Middle frontal gyrus (tissue), 1 donor: ENCODE data around the gene NUBP2.

Experiments used
- DNase-seq: peaks from one replicate; pipeline ENCODE4 v3.0.0-alpha.2; 2015; ENCODE audit warnings: low spot score; ENCODE audit errors: extremely low spot score

Gene NUBP2

DNA sequence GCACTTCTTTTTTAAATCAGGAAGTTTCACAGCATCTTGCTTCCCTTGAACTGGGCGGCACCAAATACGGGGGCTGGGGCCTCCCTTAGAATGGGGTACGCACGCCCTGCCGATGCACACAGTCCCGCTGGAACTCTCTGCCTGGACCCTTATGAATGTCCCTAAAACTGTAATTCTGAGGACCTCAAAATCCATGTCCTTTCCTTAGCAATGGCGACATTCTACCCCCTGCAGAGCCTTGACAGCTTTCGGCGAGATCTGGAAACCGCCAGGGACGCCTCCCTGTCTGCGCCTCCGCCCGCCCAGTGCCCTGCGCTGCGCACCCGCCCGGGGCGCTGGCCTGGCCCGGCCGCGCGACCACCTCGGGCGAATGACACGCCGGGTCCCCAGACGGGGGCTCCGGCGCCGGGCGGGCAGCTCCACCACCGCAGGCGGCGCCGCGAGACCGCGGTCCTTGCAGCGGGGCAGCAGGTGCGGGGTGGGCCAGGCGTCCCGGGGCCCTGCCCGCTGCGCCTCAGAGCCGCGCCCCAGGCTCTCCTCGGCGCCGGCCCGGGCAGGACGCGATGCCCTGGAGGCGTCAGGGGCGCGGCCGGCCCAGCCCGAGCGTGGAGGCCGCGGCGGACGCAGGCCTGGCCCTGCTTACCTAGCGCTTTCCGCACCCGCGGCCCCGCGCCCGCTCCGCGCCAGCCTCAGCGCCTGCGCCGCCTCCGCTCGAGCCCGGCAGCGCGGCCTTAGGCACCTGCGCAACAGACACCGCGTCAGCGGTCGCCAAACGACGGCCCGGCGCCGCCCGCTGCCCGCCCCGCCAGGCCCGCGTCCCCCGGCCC lies 43.3 kb downstream of the NUBP2 start:
- peak; percentile 33 for DNase-seq

DNA sequence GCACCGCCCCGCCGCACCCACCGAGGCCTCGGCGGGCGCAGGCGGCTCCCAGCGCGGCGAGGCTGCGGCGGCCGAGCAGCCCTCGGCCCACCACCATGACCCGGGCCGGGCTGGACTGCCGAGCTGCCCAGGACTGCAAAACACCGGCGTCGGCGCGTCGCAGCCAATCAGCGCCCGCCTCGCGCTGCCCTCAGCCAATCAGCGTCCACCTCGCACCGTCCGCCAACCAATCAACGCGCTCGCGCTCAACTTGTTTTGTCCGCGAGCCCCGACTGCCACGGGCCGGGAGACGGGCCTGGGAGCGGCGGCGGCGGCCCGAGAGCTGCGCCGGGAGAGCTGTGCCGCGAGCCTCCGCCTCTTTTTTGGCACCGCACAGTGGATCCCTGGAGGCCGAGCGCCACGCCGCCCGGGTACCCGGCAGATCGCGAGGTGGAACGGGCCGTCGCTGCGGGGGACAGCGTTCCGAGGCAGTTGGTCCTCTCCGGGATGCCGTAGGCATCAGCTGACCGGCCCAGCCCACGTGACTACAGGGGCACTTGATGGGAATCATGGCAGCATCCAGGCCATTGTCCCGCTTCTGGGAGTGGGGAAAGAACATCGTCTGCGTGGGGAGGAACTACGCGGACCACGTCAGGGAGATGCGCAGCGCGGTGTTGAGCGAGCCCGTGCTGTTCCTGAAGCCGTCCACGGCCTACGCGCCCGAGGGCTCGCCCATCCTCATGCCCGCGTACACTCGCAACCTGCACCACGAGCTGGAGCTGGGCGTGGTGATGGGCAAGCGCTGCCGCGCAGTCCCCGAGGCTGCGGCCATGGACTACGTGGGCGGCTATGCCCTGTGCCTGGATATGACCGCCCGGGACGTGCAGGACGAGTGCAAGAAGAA lies 44.2 kb downstream of the NUBP2 start, which contains the start of the genes FAHD1 and HAGH:
Gene FAHD1, plus strand, starts transcription at position 516 of the 883 bp plus-strand sequence. Its CDS starts 33 bp downstream, at position 549.
Gene HAGH, minus strand, starts transcription at position 135 of the 883 bp plus-strand sequence. Its CDS starts 38 bp downstream, at position 97.
- DNase-seq: peak; percentile 86

DNA sequence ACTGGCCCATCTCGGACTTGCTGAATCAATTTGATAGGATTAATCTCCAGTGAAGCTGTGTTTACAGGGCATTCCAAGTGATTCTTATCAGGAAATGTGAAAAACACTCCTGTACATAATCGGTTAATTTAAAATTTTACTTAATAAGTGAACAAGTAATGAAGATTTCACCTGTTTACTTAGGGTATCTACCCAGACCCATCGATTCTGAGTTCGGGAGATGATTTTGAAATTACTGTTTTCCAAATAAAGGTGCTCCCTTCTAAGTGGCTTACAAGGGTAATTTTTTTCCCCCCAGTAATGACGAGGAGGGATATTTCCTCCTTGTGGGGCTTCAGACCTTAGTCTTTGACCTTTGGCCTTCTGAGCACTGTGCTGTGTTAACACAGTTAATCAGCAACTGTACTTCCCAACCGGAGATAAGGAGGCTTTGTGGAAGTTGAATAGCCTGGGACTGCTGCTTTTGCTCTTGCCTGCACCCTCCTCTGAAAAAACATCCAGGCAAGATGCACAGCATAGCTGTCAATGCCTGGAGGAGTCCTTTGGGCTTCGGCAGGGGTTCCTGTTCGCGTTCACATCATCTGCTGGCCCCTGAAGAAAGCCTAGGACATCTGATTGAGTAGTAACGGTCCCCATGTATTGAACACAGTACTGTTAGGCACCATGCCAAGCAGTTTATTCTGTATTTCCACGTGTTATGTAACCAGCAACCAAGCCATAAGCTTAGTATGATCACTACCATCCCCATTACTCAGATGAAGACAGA lies 46.1 kb downstream of the NUBP2 start:
- DNase-seq: no peak

DNA sequence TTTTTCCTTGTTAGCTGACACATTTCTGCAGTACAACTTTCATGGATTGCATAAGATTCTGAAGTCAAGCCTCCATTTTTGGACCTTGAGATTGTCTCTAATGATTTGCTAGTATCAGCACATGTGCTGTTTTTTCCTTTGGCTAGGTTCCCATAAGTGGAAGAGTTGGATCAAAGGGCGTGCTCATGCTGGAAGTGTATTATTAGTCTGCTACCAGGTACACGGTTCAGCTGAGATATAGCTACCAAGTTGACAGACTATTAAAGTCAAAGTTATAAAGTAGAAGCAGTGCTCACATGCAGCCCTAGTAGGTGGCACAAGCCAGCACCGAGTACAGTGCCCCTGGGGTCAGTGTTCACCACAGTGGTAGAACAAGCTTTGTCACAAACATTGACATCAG lies 47.5 kb downstream of the NUBP2 start:
- DNase-seq: no peak

DNA sequence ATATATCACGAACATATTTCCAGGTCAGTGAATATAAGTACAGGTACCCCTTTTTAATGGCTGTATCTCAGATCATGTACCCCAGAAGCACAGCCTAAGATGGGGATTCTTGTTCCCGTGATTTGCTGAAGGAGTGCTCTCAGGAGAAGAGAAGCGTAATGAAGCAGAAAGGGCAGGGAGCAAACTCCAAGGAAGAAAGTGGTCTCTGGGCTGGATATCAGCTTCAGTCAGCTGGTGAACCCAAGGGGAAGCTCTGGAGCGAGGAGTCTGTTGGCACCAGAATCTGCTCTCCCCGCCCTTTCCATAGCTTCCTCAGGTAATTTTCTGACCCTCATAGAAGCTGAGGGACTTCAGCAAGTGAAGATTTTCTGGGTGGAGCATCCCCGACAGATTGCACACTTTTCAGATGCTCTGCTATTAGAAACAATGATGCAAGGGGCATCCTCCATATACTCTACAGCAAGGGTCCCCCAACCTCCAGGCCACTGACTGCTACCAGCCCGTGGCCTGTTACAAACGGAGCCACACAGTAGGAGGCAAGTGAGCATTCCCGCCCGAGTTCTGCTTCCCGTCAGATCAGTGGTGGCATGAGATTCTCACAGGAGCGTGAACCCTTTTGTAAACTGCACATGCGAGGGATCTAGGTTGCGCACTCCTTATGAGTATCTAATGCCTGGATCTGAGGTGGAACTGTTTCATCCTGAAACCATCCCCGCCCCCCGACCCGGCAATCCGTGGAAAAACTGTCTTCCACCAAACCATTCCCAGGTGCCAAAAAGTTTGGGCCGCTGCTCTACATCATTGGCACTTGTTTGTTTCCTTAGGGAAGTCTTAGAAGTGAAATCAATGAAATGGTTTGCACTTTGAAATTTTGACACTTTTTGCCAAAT lies 48.7 kb downstream of the NUBP2 start:
- DNase-seq: no peak

DNA sequence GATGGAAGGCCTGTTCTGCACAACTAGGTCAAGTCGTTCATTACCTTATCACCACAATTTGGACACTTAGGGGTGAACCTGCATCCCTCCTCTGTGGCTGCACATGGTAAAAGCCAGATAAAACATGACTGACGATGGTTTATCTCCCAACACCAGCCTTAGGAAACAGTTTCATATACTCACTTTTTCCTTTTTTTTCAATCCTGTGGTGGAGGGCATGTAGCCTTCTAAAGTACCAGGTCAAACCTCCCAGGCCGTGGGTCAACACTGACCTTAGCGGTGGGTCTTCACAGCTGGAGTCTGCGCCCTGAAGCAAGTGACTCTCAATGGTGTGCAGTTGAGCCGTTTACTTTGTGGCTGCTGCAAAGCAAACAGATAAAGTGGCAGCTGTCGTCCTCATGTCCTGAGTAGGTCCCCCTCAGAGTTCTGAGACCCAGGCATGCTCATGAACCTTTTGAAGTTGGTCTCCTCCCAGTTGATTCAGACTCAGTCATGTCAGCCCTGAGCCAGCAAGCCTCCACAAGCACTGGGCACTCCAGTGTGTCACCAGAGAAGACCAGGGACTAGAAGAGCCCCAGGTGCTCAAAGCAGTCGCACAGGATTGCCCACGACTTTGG lies 50.2 kb downstream of the NUBP2 start:
- no peak for DNase-seq

DNA sequence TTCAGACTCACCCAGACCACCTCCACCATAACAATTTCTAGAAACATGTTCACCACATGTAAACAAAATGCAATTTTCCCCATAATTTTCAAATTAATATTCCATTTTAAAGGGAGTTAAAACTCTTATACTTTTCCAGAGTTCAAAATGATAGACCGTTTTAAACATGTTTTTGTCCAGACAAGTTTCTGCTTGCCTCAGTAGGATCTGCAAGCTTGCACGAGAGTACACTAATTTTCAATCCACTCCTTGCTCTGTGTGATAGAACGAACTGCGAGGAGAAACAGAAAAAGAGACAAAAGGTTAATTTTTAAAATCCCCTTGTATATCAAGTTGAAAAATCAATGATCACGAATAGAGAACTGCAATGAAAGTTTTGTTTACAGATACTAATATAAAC lies 51.3 kb downstream of the NUBP2 start:
- DNase-seq: no peak
